Endothelial cell of umbilical vein (primary cell): ENCODE data around the gene HS3ST3A1. TPM values are rescaled to one million over a fixed set of nuclear protein-coding genes. Genes with fewer than 3 reads are reported as not detected.

Source experiments
- BruUV-seq: library from RNA; stranded (reverse); fragments of 400-500 nt; replicated peaks from 2 replicates; lab custom pipeline; 2021; lab: Mats Ljungman, UMichigan
- CTCF ChIA-PET: fragments of 300-600, 350-600 bp; sonication (Branson Sonifier 250); formaldehyde crosslinking; loops from one replicate; lab custom pipeline; 2021; ENCODE audit warnings: antibody characterized with exemption, inconsistent platforms; lab: Charles Lee
- POLR2A ChIA-PET: fragments of 300-600, 350-600 bp; sonication (Branson Sonifier 250); formaldehyde crosslinking; loops from one replicate; lab custom pipeline; 2021; ENCODE audit warnings: antibody characterized with exemption, inconsistent platforms; lab: Charles Lee
- DNase-seq: peaks from one replicate; pipeline ENCODE4 v3.0.0-alpha.2; 2011; ENCODE audit warnings: low read depth, low spot score
- FAIRE-seq: peaks from 2 replicates; lab custom pipeline; 2011; peaks lifted over from hg19 to GRCh38; lab: Jason Lieb, UNC
- H2AFZ ChIP-seq: 2 replicates; pipeline ENCODE4 v1.6.0; 2012; ENCODE audit warnings: low read depth, low read length, control low read depth, inconsistent platforms
- H3K27ac ChIP-seq: 2 replicates; pipeline ENCODE4 v1.5.1; 2011; ENCODE audit warnings: low read depth, mild to moderate bottlenecking, control low read depth, low read length, moderate library complexity; ENCODE audit not compliant: insufficient read depth
- H3K27me3 ChIP-seq, 2 experiments: 2 replicates each; pipeline versions ENCODE4 v1.6.0 to v1.6.1; 2011; ENCODE audit warnings: low read length in 2 of 2, mixed read lengths in 1 of 2; ENCODE audit not compliant: control insufficient read depth in 2 of 2, insufficient read depth in 2 of 2
- H3K36me3 ChIP-seq, 2 experiments: 2 replicates in 1 of 2; 3 replicates in 1 of 2; pipeline ENCODE4 v1.5.1; 2011; ENCODE audit warnings: low read length in 2 of 2, mild to moderate bottlenecking in 1 of 2, moderate library complexity in 1 of 2; ENCODE audit not compliant: control insufficient read depth in 2 of 2, insufficient read depth in 2 of 2; ENCODE audit errors: extremely low read depth in 1 of 2
- H3K4me1 ChIP-seq: 3 replicates; pipeline ENCODE4 v1.5.1; 2011; ENCODE audit warnings: mild to moderate bottlenecking, low read length; ENCODE audit not compliant: control insufficient read depth, insufficient read depth; ENCODE audit errors: extremely low read depth
- H3K4me2 ChIP-seq: 2 replicates; pipeline ENCODE4 v1.6.1; 2011; ENCODE audit warnings: low read length, control low read depth, mixed read lengths; ENCODE audit not compliant: insufficient read depth
- H3K4me3 ChIP-seq, 3 experiments: fragments of 200-600 bp in 1 of 3; sonication (generic), shearing (Covaris generic) in 1 of 3; replicated peaks in 1 of 3; 2 replicates each; pipeline ENCODE4 v1.5.1; 2011 to 2016; ENCODE audit warnings: control low read depth in 3 of 3, low read length in 3 of 3, mild to moderate bottlenecking in 2 of 3, inconsistent platforms in 1 of 3, low read depth in 1 of 3, moderate library complexity in 1 of 3; ENCODE audit not compliant: insufficient read depth in 1 of 3
- H3K79me2 ChIP-seq: 2 replicates; pipeline ENCODE4 v1.6.0; 2012; ENCODE audit warnings: low read length, inconsistent platforms; ENCODE audit not compliant: control insufficient read depth, insufficient read depth
- H3K9ac ChIP-seq: replicated peaks from 2 replicates; pipeline ENCODE3; 2011; ENCODE audit warnings: low read length, control low read depth; ENCODE audit not compliant: insufficient read depth; ENCODE audit errors: extremely low read depth
- H3K9me1 ChIP-seq: replicated peaks from 3 replicates; pipeline ENCODE4 v1.6.0; 2011; ENCODE audit warnings: mild to moderate bottlenecking, low read length; ENCODE audit not compliant: control insufficient read depth, insufficient read depth; ENCODE audit errors: extremely low read depth
- H3K9me3 ChIP-seq: replicated peaks from 2 replicates; pipeline ENCODE4 v1.5.1; 2012; ENCODE audit warnings: low read length, inconsistent platforms; ENCODE audit not compliant: control insufficient read depth, insufficient read depth
- H4K20me1 ChIP-seq: replicated peaks from 2 replicates; pipeline ENCODE3; 2011; ENCODE audit warnings: mild to moderate bottlenecking, low read length; ENCODE audit not compliant: control insufficient read depth, insufficient read depth; ENCODE audit errors: extremely low read depth
- EZH2 ChIP-seq: IDR thresholded peaks from 2 replicates; pipeline ENCODE4 v1.6.1; 2012; ENCODE audit warnings: borderline replicate concordance, low read depth, mild to moderate bottlenecking, moderate library complexity, low read length, inconsistent platforms; ENCODE audit not compliant: severe bottlenecking
- FOS ChIP-seq: IDR thresholded peaks from 2 replicates; pipeline ENCODE4 v1.6.1; 2011; ENCODE audit warnings: mild to moderate bottlenecking, low read length, moderate library complexity, borderline replicate concordance; ENCODE audit not compliant: insufficient read depth
- GATA2 ChIP-seq: IDR thresholded peaks from 2 replicates; pipeline ENCODE4 v1.7.0; 2011; ENCODE audit warnings: low read depth, mild to moderate bottlenecking, moderate library complexity, mixed read lengths, low read length; ENCODE audit not compliant: insufficient read length, insufficient read depth
- JUN ChIP-seq: IDR thresholded peaks from 2 replicates; pipeline ENCODE4 v1.6.1; 2011; ENCODE audit warnings: borderline replicate concordance, low read depth; ENCODE audit not compliant: insufficient read length, insufficient read depth
- POLR2A ChIP-seq: IDR thresholded peaks from 2 replicates; pipeline ENCODE4 v1.6.1; 2012; ENCODE audit warnings: low read depth, mild to moderate bottlenecking, control low read depth, low read length
- POLR2AphosphoS5 ChIP-seq: IDR thresholded peaks from 2 replicates; pipeline ENCODE4 v1.6.1; 2012; ENCODE audit warnings: low read depth, mild to moderate bottlenecking, control low read depth, low read length, moderate library complexity; ENCODE audit not compliant: insufficient read depth
- dilution Hi-C: fragments of 300-500 bp; cut with MboI; formaldehyde crosslinking; loops from one replicate; pipeline ENCODE4 v1.15.0; 2019; ENCODE audit warnings: low sequenced_read_pairs; ENCODE audit not compliant: extremely low pct_ligation_motif_present
- intact Hi-C: fragments of 100-400 bp; cut with micrococcal nuclease; formaldehyde crosslinking; loops from one replicate; pipeline ENCODE4 v1.10.0; 2022
- polyA plus RNA-seq, 4 experiments: library from polyadenylated mRNA; depleted of rRNA in 3 of 4; stranded (reverse) in 3 of 4; unstranded in 1 of 4; fragments of >200 nt; gene quantifications; 2 replicates each; pipeline versions ENCODE4 v1.2.1 to v1.2.3, GENCODE V29; 2011 to 2012; ENCODE audit warnings: missing spikeins in 1 of 4
- total RNA-seq: library from RNA; stranded (reverse); gene quantifications from 2 replicates; pipeline ENCODE4 v1.2.3, GENCODE V29; 2021
- TF ChIP-seq, protein P1 (sequence below): IDR thresholded peaks from 2 replicates; pipeline ENCODE4 v1.6.1; 2011; ENCODE audit not compliant: insufficient read depth, insufficient read length

Gene HS3ST3A1
- total and polyA plus RNA-seq, 2 donors (not counting 3 experiments of a cell fraction or from before 2014, with no cell fraction given) = not detected

GRCh38 chr17:13601322-13601775 lies 380 bp downstream of the HS3ST3A1 start:
- Histone ChIP-seq H3K9ac (no peak overlapping the region), H3K9me1 (no peaks in the 10 kb centered on the region), H4K20me1 (no peaks in the 10 kb centered on the region), H3K36me3 (no peaks in the 10 kb centered on the region), H3K79me2 (no peaks in the 10 kb centered on the region), H3K27ac (no peak overlapping the region), H3K4me2 (no peak overlapping the region), H3K4me3 (no peak overlapping the region), H3K4me1 (no peaks in the 10 kb centered on the region), H2AFZ (no peak overlapping the region), H3K27me3 (peaks cover 13 to 27% of the 10 kb centered on the region in 2 experiments), H3K9me3 (no peaks in the 10 kb centered on the region)
- no TSS peak for BruUV-seq
- intact Hi-C loops = no loop called here
- ChIA-PET CTCF (interaction anchor here (1.4 kb wide), 1 partner anchor 701 kb away, joined by 6 read pairs; no protein-coding TSS in a partner anchor), POLR2A (no interaction called here)
- FAIRE-seq (no peak), DNase-seq (no peak)
- dilution Hi-C loops = no loop called here
- TF ChIP-seq FOS = no peak
- no peak for TF ChIP-seq GATA2
- no peak for TF ChIP-seq EZH2
- no peak for TF ChIP-seq JUN
- no peak for TF ChIP-seq POLR2AphosphoS5
- TF ChIP-seq, protein P1, sequence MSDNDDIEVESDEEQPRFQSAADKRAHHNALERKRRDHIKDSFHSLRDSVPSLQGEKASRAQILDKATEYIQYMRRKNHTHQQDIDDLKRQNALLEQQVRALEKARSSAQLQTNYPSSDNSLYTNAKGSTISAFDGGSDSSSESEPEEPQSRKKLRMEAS = no peak
- no peak for TF ChIP-seq POLR2A
